ENCODE measurements around the gene IFNA2. TPM values are rescaled to one million over a fixed set of nuclear protein-coding genes. Genes with fewer than 3 reads are reported as not detected.
"Not testable (repeated sequence)": the region's sequence is repeated elsewhere in the genome, so short reads cannot be mapped to it uniquely, and the experiment has no call there.

Gene IFNA2
- total RNA-seq, 2 experiments from 2014 or later: not detected

DNA sequence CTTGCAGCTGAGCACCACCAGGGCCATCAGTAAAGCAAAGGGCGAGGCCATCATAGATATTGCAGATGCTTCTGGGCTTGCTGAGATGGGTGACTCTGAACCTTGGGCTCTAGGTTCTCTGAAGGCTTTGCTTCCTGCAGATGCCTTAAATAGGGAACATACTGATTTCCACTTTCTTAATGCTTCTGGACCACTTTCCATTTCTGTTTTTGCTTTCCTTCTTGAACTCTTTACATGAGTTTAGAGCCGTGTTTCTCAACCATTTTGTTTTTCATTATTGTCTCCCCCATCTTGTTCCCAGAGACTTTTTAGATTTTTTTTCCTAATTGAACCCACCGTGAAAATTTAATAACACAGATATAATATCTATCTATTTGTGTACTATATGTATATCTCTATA is 17.2 kb downstream of the IFNA2 start, which contains the start of gene IFNA13:
IFNA13 (minus strand) TSS at position 101 of the 400 bp plus-strand sequence; CDS start at position 54, 47 bp downstream.
- DNase-seq (no peak), ATAC-seq (ENCODE audit: poor library complexity) (no peak)
- Histone ChIP-seq H3K27ac (ENCODE audit: low read depth in 1 of 2, low read length in 2 of 2) (no peak within 1 kb of the TSS), H3K27me3 (ENCODE audit: control insufficient read depth in 1 of 2, insufficient read depth in 2 of 2, low read length in 2 of 2) (no peaks in the 10 kb centered on the region), H3K4me1 (ENCODE audit: insufficient read depth, low read length) (no peaks in the 10 kb centered on the region), H3K36me3 (ENCODE audit: insufficient read depth, low read length) (no peaks in the 10 kb centered on the region), H3K9me3 (ENCODE audit: control insufficient read depth in 1 of 2, insufficient read depth in 1 of 2, low read length in 2 of 2) (no peaks in the 10 kb centered on the region), H3K4me3 (ENCODE audit: low read length) (no peak within 1 kb of the TSS)
- peaks cover 35% of the 10 kb centered on the region for H3K27me3 Mint-ChIP-seq
- H3K4me3 Mint-ChIP-seq: no peak within 1 kb of the TSS
- CTCF ChIA-PET: interaction anchor here (0.6 kb wide), 1 partner anchor 191 kb away, joined by 3 read pairs; no protein-coding TSS in a partner anchor
- POLR2A ChIA-PET: no interaction called here
- H3K27ac Mint-ChIP-seq: no peak within 1 kb of the TSS
- TF ChIP-seq, protein P1, sequence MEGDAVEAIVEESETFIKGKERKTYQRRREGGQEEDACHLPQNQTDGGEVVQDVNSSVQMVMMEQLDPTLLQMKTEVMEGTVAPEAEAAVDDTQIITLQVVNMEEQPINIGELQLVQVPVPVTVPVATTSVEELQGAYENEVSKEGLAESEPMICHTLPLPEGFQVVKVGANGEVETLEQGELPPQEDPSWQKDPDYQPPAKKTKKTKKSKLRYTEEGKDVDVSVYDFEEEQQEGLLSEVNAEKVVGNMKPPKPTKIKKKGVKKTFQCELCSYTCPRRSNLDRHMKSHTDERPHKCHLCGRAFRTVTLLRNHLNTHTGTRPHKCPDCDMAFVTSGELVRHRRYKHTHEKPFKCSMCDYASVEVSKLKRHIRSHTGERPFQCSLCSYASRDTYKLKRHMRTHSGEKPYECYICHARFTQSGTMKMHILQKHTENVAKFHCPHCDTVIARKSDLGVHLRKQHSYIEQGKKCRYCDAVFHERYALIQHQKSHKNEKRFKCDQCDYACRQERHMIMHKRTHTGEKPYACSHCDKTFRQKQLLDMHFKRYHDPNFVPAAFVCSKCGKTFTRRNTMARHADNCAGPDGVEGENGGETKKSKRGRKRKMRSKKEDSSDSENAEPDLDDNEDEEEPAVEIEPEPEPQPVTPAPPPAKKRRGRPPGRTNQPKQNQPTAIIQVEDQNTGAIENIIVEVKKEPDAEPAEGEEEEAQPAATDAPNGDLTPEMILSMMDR (IDR thresholded peaks at IDR 0.05): no peak
- no peaks in the 10 kb centered on the region for H3K9me3 Mint-ChIP-seq
- H3K36me3 Mint-ChIP-seq (ENCODE audit: low read depth): no peaks in the 10 kb centered on the region
- no peaks in the 10 kb centered on the region for H3K4me1 Mint-ChIP-seq (ENCODE audit: low read depth)
- intact Hi-C loops (cut with DNase I, micrococcal nuclease): no loop called here

DNA sequence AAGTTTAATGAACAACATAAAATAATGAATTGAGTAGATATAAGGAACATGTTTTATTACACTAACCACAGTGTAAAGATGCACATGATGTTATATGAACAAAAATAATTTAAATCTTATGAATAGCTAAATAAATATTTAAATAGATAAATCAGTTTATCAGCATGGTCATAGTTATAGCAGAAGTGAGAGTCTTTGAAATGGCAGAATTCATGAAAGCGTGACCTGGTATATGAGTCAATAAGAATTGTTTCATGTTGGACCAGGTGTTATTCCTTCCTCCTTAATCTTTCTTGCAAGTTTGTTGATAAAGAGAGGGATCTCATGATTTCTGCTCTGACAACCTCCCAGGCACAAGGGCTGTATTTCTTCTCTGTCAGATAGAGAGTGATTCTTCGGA is 18.0 kb downstream of the IFNA2 start:
- H3K9me3 Mint-ChIP-seq; POLR2A ChIA-PET; H3K4me3 Mint-ChIP-seq; H3K4me1 ChIP-seq (ENCODE audit: insufficient read depth, low read length); H3K4me1 Mint-ChIP-seq (ENCODE audit: low read depth); ATAC-seq (ENCODE audit: poor library complexity); DNase-seq; CTCF ChIA-PET; H3K27ac ChIP-seq (ENCODE audit: low read depth in 1 of 2, low read length in 2 of 2); H3K9me3 ChIP-seq (ENCODE audit: control insufficient read depth in 1 of 2, insufficient read depth in 1 of 2, low read length in 2 of 2); H3K36me3 Mint-ChIP-seq (ENCODE audit: low read depth); H3K36me3 ChIP-seq (ENCODE audit: insufficient read depth, low read length); H3K27ac Mint-ChIP-seq; intact Hi-C loops (cut with DNase I, micrococcal nuclease); H3K27me3 ChIP-seq (ENCODE audit: control insufficient read depth in 1 of 2, insufficient read depth in 2 of 2, low read length in 2 of 2); H3K4me3 ChIP-seq (ENCODE audit: low read length): not testable (repeated sequence)
- peaks cover 35% of the 10 kb centered on the region for H3K27me3 Mint-ChIP-seq

DNA sequence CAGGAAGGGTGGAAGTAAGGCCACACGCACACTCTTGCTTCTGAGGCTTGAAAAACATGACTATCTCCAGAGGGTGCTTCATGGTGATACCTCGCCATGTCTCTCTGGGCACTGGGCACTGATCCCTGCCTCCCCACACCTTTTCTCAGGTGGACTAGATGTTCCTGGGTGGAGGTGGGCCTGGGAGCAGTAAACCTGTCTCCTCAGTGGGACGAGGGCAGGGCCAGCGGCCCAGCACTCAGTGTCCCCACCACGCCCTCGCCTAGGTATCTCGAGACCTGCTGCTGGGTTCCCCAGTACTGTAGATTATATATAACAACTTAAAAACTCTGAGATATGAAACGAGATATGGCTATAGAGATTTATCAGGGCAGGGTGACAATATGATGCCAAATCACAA is 22.9 kb downstream of the IFNA2 start:
- Histone ChIP-seq H3K4me3 (ENCODE audit: low read length) (no peak overlapping the region), H3K9me3 (ENCODE audit: control insufficient read depth in 1 of 2, insufficient read depth in 1 of 2, low read length in 2 of 2) (no peaks in the 10 kb centered on the region), H3K27me3 (ENCODE audit: control insufficient read depth in 1 of 2, insufficient read depth in 2 of 2, low read length in 2 of 2) (no peaks in the 10 kb centered on the region), H3K36me3 (ENCODE audit: insufficient read depth, low read length) (no peaks in the 10 kb centered on the region), H3K27ac (ENCODE audit: low read depth in 1 of 2, low read length in 2 of 2) (no peak overlapping the region), H3K4me1 (ENCODE audit: insufficient read depth, low read length) (peaks cover 7% of the 10 kb centered on the region)
- no peak overlapping the region for H3K27ac Mint-ChIP-seq
- ChIA-PET POLR2A (no interaction called here), CTCF (no interaction called here)
- intact Hi-C loops (cut with DNase I, micrococcal nuclease): no loop called here
- peaks cover 16% of the 10 kb centered on the region for H3K4me1 Mint-ChIP-seq (ENCODE audit: low read depth)
- no peaks in the 10 kb centered on the region for H3K36me3 Mint-ChIP-seq (ENCODE audit: low read depth)
- ATAC-seq (ENCODE audit: poor library complexity) (no peak), DNase-seq (no peak)
- H3K4me3 Mint-ChIP-seq: no peak overlapping the region
- H3K9me3 Mint-ChIP-seq: no peaks in the 10 kb centered on the region
- TF ChIP-seq, protein P1 (IDR thresholded peaks at IDR 0.05): no peak
- H3K27me3 Mint-ChIP-seq: peaks cover 22% of the 10 kb centered on the region
